Activated naive CD4-positive, alpha-beta T cell treated with anti-CD3 and anti-CD28 coated beads, Interleukin-2, amount 50 U/mL, for 16 hours (primary cell): ENCODE measurements around the gene KIF9.
"Not testable (repeated sequence)": the region's sequence is repeated elsewhere in the genome, so short reads cannot be mapped to it uniquely, and the experiment has no call there.

Experiments used
- DNase-seq: peaks from one replicate; pipeline ENCODE4 v3.0.0-alpha.2; 2020

The KIF9 gene

DNA sequence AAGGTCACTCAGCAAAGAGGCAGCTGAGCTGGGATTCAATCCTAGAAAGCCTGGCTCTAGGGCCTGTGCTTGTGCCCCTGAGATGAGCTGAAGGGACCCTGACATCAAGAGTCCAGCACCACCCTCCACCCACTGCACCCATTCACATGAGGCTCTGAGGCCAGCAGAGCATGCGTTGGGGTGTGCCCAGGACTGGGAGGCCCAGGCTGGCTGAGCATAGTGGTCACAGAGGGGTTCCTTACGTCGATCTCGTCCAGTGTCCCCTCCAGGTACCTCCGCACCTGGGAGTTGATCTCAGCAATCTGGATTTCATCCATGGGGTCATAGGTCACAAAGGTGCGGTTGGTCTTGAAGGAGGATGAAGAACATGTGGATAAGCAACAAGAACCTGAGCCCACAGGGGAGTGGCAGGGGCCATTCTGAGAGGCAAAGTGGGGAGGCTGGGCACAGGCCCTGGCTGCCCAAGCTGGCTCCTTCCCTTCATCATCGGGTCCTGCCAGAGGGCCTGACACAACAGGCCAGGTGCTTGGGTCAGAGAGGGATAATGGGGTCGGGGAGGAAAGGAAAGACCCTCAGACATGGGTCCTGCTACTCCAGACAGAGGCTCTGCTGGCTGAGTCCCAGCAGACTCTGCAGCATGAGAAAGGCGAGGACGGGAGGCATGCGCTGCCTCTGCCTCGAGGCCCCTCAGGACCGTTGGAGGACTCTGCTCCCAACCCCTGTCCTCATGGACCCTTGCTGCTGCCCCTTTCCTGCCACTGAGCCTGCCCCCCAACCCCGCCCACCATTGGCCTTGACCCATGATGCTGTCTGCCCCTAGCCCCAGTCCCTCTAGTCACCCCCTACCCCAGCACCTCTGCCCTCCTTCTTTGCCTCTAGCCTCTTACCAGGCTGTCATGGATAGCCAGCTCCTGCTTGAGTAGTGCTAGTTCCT is 35.2 kb downstream of the KIF9 start:
- DNase-seq: no peak

DNA sequence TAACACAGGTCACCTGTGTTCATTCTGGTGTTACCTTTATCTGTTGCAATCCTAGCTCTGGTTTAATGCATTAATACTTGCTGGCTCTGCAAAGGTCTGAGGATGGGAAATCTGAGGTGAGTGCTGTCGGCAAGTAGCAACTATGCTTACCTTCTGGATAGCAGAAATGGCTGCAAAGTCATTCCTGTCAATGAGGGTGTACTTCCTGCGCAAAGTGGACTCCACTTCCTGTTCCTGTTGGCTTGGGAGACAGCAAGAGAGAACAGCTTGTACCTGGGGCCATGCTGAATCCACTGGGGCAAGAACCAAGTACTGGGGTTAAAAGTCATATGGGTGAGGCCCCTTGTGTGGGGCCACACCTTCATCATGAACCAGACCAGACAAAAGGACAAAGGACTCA is 37.3 kb downstream of the KIF9 start:
- no peak for DNase-seq

DNA sequence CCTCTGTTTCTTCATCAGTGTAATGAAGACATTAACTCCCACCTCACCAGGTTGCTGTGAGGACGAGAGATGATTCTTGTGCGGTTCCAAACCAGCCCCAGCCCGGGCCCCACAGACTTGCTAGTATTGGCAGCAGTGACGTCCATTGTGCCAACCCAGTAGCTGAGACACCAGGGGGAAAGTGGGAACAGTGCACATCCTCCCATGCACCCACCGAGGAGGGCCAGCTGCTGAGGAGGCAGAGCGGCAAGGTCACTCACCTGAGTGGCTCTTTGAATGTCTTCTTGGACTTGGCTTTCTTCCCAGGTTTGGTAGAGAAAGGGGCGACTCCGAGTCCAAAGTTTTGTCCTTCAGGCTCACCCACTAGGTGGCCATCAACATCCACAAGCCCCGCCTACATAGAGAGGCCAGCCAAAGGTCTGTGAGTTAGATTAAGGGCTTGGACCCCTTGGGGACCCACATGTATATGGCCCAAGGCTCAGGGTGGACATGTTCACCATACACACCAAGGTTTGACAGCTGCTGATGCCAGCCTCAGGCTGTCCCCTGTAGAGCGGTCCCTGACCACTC is 38.0 kb downstream of the KIF9 start:
- no peak for DNase-seq

DNA sequence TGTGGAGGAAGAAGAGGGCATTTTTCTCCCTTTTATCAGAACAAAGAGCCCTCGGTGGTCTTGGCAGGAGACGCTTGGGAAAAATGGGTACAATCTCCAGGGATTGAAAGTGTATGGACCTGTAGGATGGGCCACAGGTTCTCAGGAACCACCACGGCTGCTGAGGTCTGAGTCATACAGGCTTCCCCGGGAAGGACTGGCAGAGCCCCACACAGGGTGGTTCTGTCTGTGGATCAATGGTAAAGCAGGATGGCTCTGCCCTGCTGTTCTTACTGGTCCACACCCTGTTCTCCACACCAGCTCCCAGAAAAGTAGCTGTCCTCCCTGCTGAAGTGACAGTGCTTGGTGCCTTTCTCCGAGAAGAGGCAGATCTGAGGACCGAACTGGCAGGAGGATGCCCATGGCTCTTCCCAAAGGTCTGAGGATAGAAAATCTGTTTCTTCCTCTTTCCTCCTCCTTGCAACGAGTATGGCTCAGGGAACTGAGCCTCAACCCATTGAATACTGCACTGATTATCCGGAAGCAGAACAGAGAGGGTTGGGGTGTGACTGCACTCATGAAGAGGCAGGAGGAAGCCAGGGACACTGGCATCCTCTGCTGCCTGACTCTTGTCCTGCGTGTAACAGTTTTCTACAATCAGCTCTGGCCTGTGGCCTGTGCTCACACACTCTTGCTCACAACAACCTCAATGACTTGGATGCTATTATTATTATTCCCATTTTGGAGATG is 39.0 kb downstream of the KIF9 start:
- DNase-seq: no peak

DNA sequence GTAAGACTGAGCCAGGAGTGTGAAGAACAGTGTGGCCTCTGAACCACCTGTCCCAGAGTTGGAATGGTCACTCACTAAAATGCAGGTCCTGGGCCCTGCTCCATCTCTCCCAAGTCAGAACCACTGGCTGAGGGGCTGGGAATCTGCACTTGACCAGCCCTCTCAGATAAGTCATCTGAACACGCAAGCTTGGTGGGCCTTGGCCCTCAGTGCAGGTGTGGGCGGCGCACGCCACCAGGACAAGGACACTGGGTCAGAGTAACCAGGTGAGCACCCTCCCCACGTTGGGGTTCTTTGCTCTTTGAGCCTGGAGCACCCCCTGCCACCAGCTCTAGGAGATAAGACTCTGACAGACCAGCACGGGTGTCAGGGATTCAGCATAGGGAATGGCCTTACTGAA is 42.7 kb downstream of the KIF9 start:
- no peak for DNase-seq

DNA sequence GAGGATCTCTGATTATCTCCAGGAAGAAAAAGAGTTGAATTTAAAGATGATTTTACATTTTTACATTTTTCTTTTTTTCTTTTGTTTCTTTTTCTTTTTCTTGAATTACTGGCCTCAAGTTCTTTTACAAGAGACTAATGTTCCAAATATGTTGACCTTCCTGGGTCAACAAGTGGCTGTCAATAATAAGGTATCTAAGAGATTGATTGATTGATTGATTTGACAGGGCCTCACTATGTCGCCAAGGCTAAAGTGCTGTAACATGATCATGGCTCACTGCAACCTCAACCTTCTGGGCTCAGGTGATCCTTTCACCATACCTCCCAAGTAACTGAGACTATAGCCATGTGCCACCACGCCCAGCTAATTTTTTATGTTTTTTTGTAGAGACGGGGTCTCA is 44.6 kb downstream of the KIF9 start:
- no peak for DNase-seq

DNA sequence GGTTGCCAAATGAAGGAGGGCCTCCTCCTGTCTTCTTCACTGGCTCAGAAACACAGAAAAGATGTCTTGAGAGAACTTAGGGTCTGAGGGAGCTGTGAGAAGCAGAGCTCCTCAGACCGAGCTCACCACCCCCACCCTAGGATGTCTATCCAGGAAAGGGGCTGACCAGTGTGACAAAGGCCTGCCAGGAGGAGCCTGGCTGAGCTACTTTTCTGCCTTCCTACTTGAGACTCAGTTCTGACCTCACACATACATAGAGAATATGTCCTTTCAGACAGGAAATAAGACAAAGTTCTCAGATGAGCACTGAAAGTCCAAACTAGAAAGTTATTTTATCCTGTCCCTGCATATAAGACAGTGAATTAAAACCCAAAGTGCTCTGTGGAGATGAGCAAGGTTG is 54.5 kb downstream of the KIF9 start:
- DNase-seq: no peak

DNA sequence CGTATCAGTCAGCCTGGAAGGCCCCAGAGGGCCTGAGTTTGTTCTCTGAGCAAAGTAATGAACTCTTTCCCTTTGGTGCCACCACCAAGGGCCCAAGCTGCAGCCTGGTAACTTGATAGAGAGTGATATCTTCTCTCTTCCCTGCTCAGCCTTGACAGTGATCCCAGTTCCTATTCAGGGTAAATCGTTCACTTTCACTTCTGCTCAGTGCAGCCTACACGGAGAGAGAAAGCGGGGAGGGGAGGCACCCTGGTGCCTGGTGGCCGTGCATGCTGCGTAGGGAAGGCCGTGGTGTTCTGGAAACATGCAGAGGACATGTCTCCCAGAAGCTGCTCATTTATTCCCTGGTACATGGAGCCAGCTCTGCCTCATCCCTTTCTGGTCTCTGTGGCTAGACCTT is 54.9 kb downstream of the KIF9 start:
- DNase-seq: no peak

DNA sequence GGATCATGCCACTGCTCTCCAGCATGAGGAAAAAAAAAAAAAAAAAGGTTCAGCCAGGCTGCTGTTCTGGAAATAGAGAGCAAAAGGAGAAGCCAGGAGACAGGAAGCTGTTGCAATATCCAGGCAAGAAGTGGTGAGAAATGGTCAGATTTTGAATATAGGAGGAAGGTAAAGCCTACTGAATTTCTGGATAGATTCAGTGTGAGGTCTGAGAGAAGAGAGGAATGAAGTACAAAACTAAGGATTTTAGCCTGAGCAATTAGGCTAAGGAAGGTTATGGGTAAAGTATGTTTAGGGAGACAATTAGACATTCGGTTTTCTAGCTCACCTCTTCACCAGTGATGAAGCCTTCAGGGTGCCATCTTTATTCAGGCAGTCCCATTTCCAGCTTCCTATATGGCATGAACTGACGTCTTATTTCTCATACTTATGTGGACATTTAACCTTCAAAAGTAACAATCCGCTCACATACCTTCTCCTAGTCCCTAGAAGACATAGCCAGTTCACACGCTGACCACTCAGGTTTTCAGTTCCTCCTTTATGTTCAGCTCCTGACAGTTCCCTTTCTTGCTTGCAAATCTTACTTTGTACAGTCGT is 57.2 kb downstream of the KIF9 start:
- DNase-seq: no peak

DNA sequence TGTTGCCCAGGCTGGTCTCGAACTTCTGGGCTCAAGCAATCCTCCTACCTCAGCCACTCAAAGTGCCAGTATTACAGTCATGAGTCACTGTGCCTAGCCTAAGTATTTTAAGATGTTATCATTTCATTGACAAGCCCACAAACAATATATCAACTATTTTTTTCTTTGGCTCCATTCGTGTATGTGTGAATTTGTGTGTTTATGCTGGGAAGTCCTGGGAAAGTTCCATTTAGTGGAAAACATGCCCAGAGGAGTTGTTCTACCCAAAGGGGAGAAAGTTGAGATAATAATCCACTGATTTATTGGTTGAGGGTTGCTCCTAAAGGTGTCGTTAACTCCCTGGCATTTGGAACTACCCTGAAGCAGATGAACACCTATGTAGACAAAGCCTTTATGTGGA is 58.8 kb downstream of the KIF9 start:
- no peak for DNase-seq

DNA sequence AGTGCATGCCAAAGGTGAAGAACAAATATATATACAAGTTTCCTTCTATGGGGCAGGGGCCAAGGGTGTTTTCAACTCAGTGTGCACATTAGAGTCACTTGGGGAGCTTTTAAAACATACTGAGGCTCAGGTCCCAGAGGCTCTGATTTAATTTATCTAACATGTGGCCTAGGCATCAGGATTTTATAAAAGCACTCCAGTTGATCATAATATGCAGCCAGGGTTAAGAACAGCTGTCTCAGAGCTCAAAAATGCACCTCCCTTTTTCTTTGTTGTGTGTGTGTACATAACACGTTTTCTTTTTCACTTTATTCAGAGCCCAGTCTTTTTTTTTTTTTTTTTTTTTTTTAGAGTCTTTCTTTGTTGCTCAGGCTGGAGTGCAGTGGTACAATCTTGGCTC is 60.8 kb downstream of the KIF9 start:
- DNase-seq: no peak

DNA sequence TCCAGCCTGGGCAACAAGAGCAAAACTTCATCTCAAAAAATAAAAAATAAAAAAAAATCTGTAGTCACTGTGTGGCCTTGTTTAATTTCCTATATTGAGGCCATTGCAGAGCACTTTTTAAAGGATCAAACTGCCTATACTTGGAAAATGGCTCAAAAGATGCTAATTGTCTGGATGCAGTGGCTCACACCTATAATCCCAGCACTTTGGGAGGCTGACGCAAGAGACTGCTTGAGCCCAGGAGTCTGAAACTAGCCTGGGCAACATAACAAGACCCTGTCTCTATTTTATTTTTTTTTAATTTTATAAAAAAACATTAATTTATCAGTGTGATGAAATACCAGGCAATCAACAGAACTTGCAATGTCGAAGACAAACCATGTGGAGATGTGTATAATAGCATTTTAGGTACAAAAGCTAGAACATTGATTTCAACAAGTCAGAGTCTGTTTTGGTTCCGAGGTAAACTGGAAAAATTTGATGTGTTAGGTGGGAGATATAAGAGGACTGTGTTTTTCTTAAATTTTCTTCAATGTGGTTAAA is 71.7 kb downstream of the KIF9 start:
- DNase-seq: no peak

DNA sequence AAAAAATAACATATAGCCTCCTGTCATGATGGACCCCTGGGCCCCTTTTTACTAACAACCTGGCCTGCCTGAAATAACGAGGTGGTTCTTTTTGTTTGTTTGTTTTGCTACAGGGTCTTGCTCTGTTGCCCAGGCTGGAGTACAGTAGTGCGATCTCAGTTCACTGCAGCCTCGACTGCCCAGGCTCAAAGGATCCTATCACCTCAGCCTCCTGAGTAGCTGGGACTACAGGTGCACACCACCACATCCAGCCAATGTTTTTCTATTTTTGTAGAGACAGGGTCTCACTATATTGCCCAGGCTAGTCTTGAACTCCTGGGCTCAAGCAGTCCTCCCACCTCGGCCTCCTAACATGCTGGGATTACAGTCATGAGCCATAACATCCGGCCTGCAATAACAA is 76.6 kb downstream of the KIF9 start:
- DNase-seq: not testable (repeated sequence)

DNA sequence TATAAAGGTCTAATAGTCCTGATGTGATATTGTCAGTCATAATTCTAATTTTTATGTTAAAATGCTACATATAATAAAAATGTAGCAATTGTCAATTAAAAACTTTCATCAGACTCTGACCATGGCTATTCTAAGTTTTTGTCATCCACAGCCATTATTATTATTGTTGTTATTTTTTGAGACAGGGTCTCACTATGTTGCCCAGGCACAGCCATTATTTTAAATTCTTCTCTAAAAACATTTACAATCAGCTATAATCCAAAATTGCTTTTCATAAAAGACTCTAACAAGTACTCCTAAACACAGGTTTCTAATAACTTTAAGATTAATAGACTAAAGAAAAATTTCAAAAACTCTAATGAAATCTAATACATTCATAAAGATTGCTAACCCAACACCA is 77.7 kb downstream of the KIF9 start:
- DNase-seq: no peak

DNA sequence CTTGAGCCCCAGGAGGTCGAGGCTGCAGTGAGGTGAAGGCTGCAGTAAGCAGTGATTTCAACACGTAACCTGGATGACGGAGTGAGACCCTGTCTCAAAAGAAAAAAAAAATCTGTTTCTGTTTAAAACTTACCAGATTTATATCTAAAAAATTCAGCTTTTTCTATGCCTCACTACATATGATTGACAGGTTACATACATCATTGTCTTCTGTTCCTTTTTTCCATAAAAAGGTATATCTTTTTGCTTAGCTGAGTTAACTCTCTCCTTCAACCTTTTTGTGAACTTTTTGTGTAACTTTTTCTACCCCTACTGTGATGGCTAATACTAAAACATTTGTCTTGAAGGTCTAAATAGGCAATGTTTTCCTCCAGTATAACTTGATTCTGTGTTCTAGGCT is 80.1 kb downstream of the KIF9 start:
- DNase-seq: no peak

DNA sequence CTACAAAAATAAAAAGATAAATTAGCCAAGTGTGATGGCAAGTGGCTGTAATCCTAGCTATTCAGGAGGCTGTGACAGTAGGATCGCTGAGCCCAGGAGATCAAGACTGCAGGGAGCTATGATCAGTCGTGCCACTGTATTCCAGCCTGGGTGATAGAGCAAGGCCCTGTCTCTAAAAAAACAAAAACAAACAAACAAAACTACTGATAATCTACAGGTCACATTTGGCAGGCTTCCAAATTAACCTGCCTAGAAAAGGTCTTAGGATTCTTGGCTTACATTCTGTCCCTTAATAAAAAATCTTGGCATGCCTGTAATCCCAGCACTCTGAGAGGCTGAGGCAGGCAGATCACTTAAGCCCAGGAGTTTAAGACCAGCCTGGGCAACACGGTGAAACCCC is 85.3 kb downstream of the KIF9 start:
- DNase-seq: no peak

DNA sequence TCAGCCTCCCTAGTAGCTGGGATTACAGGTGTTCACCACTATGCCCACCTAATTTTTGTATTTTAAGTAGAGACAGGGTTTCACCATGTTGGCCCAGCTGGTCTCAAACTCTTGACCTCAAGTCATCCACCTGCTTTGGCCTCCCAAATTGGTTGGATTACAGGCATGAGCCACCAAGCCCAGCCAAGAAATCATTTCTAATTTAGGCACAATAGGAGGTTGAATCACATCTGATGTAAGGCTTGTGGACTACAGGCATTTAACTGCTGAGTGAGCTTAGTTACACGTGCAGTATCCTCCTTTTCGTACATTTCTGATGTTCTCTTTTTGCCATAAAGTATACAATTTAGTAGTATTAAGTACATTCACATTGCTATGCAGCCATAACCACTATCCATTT is 87.6 kb downstream of the KIF9 start:
- no peak for DNase-seq

DNA sequence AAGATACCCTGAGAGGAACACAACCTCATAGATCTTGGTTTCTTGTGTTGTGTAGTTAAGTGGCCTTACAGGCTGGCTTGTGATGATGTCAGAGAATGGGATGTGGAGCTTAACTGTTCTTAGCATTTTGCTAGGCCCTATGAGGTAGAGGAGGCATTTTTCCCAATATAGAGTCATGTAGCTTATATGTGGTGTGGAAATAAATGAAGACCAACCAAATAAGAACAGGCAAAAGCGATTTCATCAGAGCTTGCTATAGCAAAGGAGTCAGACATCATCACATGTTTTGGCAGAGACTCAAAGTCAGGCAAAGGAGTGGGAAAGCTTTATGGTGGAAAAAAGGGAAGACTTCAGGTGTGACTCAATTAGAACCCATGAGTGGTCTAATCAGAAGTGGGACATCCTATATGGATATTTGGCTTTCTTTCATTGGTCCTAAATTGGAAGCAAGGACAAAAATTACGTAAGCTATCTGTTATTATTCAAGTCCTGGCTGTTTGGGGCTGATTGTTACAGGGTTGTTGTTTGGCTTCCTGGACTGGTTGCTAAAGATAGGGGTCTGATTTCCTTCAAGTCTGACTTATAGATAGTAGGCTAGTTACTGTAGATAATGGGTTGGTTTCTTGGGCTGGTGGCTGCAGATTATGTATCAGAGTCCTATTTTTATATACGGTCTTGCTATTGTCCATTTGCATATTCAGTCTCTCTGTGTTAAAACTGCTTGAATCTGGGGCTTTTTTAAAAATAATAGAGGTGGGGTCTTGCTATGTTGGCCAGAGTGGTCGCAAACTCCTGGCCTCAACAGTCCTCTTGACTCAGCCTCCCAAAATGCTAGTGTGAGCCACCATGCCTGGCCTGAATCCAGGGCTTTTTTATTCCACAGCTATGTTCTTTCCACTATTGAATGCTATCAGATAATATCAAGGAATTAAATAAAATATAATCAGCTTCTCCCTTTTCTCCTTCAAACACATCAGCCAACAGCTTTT is 88.4 kb downstream of the KIF9 start:
- no peak for DNase-seq

DNA sequence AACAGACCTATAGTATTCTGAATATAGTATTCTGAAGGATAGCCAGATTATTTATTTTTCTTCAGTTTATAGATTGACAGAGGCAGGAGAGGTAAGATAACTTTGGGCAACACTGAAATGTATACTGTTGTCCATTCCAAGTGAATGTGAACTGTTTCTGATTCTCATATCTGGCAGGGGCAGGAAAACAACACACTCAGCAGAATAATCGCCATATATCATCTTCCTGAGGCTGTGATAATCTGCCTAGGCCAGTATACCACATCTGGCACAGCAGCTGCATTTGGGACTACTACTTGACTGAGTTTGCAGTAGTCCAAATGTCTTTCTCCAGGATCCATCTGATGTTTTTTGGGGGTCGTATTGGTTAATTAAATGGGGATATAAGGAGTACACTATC is 96.3 kb downstream of the KIF9 start:
- DNase-seq: no peak

DNA sequence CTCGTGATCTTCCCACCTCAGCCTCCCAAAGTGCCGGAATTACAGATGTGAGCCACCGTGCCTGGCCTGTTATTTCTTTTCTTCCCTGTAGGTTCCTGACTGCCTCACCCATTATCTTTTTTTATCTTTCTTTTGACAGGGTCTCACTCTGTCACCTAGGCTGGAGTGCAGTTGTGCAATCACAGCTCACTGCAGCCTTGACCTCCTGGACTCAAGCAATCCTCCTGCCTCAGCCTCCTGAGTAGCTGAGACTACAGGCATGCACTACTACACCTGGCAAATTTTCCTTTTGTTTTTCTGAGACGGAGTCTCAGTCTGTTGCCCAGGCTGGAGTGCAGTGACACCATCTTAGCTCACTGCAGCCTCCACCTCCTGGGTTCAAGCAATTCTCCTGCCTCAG is 100.9 kb downstream of the KIF9 start:
- not testable (repeated sequence) for DNase-seq

DNA sequence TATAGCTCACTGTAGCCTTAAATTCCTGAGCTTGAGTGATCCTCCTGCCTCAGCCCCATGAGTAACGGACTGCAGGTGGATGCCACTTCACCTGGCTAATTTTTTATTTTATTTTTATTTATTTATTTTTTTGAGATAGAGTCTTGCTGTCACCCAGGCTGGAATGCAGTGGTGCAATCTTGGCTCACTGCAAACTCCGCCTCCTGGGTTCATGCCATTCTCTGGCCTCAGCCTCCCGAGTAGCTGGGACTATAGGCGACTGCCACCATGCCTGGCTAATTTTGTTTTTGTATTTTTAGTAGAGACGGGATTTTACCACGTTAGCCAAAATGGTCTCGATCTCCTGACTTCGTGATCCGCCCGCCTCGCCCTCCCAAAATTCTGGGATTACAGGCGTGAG is 102.6 kb downstream of the KIF9 start:
- DNase-seq: not testable (repeated sequence)
